Stimulated activated CD8-positive, alpha-beta memory T cell treated with anti-CD3 and anti-CD28 coated beads, Interleukin-15, amount 100 ng/mL, for 48 hours (primary cell): ENCODE measurements around the gene ATG2B.

ENCODE experiments used
- DNase-seq, 2 donors: peaks; one replicate each; pipeline ENCODE4 v3.0.0-alpha.2; 2020; ENCODE audit warnings: low read depth in 2 of 2

ATG2B gene

GRCh38 chr14:96309896-96310330, 53.2 kb downstream of the ATG2B start:
- DNase-seq, result no peak

GRCh38 chr14:96309133-96309895, 53.8 kb downstream of the ATG2B start:
- no peak for DNase-seq

DNA sequence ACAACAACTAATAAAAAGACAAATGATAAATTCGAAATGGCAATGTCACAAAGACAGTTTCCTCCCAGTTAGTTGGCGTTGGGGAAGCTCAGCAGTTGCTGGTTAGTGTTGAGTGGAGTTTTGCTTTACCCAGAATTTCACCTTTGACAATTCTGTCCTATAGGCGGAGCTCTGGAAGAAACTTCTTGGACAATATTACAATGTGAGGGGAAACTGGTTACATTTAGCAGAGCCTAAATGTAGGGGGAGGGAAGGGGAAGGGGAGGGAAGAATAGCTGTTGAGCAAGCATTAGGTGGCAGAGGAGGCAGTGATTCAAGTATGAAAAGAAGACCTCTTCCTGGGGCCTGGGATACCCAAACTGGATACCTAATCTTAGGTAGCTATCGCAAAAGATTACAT, 55.7 kb downstream of the ATG2B start:
- DNase-seq, result no peak

- DNase-seq, result no peak
Measured at GRCh38 chr14:96304956-96305355, 58.2 kb downstream of the ATG2B start.

GRCh38 chr14:96303981-96304380, 59.2 kb downstream of the ATG2B start:
- no peak for DNase-seq

- DNase-seq, result no peak
Measured at GRCh38 chr14:96299441-96299840, 63.7 kb downstream of the ATG2B start.

GRCh38 chr14:96297997-96298515, 65.1 kb downstream of the ATG2B start:
- no peak for DNase-seq

DNA sequence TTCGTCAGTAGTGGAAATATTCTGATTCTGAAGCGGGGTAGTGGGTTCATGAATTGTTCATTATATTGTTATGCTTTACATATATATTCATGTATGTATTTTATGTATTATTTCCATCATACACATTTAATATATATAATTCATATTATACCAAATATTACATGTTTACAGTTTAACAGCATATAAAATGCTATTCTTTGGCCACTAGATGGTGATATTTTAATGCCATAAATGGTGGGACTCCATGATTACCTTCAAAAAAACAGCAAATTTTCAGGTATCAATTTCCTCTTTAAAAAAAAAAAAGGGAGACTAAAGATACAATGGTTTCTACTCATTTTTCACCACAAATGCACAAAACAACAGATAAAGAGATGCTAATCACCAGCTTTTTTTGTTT, 66.1 kb downstream of the ATG2B start:
- DNase-seq, result no peak

GRCh38 chr14:96294246-96294645, 68.9 kb downstream of the ATG2B start:
- no peak for DNase-seq

DNA sequence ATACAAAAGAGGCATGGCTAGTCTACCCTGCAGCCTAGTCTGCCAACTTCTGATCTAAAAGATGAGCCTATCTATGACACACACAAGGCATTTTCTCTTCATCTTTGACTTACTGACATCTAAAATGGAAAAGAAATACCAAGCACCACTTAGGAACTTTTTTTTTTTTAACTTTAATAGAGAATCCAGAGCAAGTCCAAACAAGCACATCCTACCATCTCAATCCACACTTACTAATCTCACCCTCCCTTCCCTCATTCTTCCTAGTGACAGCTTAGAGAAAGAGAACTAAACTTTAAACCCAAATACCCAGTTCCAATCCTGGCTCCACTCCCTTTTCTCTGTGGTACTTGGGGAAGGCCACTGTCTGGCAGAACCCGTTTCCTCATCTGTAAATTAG, 75.3 kb downstream of the ATG2B start:
- no peak for DNase-seq

- DNase-seq, result no peak
Measured at GRCh38 chr14:96286251-96286650, 76.9 kb downstream of the ATG2B start.

DNA sequence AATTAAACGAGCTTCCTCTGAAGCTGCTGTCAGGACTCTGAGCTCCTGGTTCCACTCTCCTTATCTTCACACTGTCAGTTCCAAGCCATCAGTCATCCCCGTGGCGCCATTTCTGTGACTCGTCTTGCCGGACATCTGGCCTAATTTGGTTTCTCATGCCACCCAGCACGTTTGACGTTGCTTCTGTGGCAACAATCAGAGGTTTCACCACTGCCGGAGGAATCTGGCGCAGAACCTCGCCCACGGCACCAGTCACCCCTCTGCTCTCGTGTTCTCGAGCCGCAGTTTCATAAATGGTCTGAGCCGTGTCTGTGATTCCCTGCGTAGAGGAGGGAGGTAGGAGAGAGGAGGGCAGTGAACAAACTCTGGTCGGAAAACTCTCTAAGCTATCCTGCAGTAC, 77.5 kb downstream of the ATG2B start:
- no peak for DNase-seq

DNA sequence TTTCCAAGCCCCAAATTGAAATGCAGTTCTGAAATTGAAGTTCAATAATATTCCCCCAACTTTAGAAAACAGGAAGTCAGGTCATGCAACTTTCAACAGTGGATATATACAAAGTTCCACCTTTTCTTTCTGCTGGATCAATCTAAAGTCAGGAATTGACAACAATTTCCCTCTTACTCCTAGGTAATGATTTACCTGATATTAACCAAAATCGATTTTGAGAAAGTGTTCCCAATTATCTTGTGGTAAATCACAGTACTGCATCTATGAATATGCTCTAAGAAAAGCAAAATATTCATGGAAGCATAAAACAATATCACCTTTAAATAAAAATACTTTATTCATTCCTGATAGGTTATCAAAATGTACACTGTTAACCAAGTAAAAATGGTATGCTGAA, 78.7 kb downstream of the ATG2B start:
- DNase-seq, result no peak

GRCh38 chr14:96284008-96284407, 79.1 kb downstream of the ATG2B start:
- no peak for DNase-seq

- no peak for DNase-seq
Measured at GRCh38 chr14:96281486-96281885, 81.7 kb downstream of the ATG2B start.

GRCh38 chr14:96280104-96280503, 83.0 kb downstream of the ATG2B start:
- DNase-seq, result no peak

- no peak for DNase-seq
Measured at GRCh38 chr14:96279564-96279963, 83.6 kb downstream of the ATG2B start.

- no peak for DNase-seq
Measured at GRCh38 chr14:96277890-96278289, 85.3 kb downstream of the ATG2B start.

GRCh38 chr14:96275177-96276112, 87.7 kb downstream of the ATG2B start:
- DNase-seq, result peak; percentile 25 to 27

- no peak for DNase-seq
Measured at GRCh38 chr14:96274543-96274942, 88.6 kb downstream of the ATG2B start.

GRCh38 chr14:96274122-96274521, 89.0 kb downstream of the ATG2B start:
- DNase-seq, result no peak

- DNase-seq, result no peak
Measured at GRCh38 chr14:96273629-96274028, 89.5 kb downstream of the ATG2B start.
